Measurements from ENCODE around the gene PALM.

DNA sequence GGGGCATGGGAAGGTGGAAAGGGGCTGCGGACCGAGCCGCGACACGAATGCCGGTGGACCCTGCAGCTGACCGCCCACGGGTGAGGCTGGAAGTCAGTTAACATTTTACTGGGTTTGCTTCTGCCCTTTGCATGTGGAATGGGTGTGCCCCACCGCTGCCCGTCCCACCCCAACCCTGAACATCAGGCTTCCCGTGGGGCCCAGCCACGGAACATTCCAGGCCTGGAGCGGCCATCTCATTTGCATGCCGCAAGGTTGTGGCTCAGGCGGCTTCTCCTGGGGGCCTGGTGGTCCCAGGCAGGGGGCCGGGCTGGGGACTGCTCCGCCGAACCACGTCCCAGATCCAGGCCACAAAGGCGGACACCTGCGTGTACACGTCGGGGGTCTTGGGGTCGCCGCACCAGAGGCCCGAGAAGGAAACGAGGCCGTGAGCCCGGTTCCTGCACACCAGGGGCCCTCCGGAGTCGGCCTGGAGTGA lies 23.2 kb upstream of the PALM start:
- TF ChIP-seq POLR2AphosphoS5 (IDR thresholded peaks at IDR 0.05; ENCODE audit: low read depth, low read length), result no peak
- TF ChIP-seq, protein P1, sequence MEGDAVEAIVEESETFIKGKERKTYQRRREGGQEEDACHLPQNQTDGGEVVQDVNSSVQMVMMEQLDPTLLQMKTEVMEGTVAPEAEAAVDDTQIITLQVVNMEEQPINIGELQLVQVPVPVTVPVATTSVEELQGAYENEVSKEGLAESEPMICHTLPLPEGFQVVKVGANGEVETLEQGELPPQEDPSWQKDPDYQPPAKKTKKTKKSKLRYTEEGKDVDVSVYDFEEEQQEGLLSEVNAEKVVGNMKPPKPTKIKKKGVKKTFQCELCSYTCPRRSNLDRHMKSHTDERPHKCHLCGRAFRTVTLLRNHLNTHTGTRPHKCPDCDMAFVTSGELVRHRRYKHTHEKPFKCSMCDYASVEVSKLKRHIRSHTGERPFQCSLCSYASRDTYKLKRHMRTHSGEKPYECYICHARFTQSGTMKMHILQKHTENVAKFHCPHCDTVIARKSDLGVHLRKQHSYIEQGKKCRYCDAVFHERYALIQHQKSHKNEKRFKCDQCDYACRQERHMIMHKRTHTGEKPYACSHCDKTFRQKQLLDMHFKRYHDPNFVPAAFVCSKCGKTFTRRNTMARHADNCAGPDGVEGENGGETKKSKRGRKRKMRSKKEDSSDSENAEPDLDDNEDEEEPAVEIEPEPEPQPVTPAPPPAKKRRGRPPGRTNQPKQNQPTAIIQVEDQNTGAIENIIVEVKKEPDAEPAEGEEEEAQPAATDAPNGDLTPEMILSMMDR (IDR thresholded peaks at IDR 0.05), result no peak
